NK-92 (cell line): ENCODE data around the gene CCDC86.

Experiments
- DNase-seq: peaks from one replicate; lab custom pipeline; 2025; ENCODE audit not compliant: unreplicated experiment; lab: John Stamatoyannopoulos, UW

The CCDC86 gene

GRCh38 chr11:60887556-60887955 is 45.6 kb downstream of the CCDC86 start:
- no peak for DNase-seq

GRCh38 chr11:60889869-60890311 is 48.0 kb downstream of the CCDC86 start:
- no peak for DNase-seq

GRCh38 chr11:60890696-60891095 is 48.8 kb downstream of the CCDC86 start:
- DNase-seq = no peak

GRCh38 chr11:60891103-60891741 is 49.3 kb downstream of the CCDC86 start:
- DNase-seq = no peak

GRCh38 chr11:60895687-60896086 is 53.8 kb downstream of the CCDC86 start:
- DNase-seq = no peak

- no peak for DNase-seq
These were observed 55.6 kb downstream of the CCDC86 start for GRCh38 chr11:60897496-60897895.

- DNase-seq = no peak
These were observed 57.4 kb downstream of the CCDC86 start for GRCh38 chr11:60899046-60899936.

- no peak for DNase-seq
These were observed 58.1 kb downstream of the CCDC86 start for GRCh38 chr11:60899977-60900376.
